ENCODE data around the gene PRKG1. TPM values are rescaled to one million over a fixed set of nuclear protein-coding genes. Genes with fewer than 3 reads are reported as not detected.
A peak's percentile ranks its signal among the peaks of the same experiment; 100 is the strongest.

Gene PRKG1
- total and polyA plus RNA-seq, 2 of the 8 experiments (the other 6 are each of a cell fraction or from before 2014, with no cell fraction given) = 4.2 to 15.2 TPM

DNA sequence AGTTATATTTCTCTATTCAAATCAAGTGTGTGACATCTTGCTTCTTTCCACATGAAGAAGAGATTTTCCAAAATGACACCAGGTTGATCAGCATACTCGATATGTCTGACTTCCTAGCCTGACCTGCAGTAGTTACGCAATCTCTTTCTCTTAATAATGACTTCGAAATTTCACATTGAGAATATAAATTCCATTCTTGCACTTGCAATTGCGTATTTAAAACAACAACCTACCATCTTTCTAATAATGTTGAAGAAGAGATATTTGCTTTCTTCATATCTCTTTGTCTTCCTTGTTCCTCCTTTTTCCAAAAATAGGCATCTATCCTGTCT lies 348.8 kb downstream of the PRKG1 start:
- H4K5ac ChIP-seq (ENCODE audit: insufficient read length, low read depth, low read length) = no peak overlapping the region
- no peak overlapping the region for H3K14ac ChIP-seq (ENCODE audit: insufficient read length)
- H3K9me3 ChIP-seq (ENCODE audit: insufficient read depth in 2 of 2, low read depth in 1 of 2, low read length in 1 of 2) = no peaks in the 10 kb centered on the region
- H3K23me2 ChIP-seq (ENCODE audit: low read depth, low read length) = no peaks in the 10 kb centered on the region; the same call in 1 of the 2 replicates
- no peak overlapping the region for H2AFZ ChIP-seq (ENCODE audit: low read length)
- H3K56ac ChIP-seq (replicated peaks; ENCODE audit: insufficient read length, low read depth, low read length) = no peak overlapping the region
- POLR2A ChIA-PET (ENCODE audit: partially characterized antibody) = no interaction called here
- no peak overlapping the region for H2BK12ac ChIP-seq (ENCODE audit: low read depth, low read length)
- H3K79me2 ChIP-seq (ENCODE audit: control insufficient read depth in 1 of 2, insufficient read depth in 2 of 2, low read length in 2 of 2) = no peaks in the 10 kb centered on the region
- no peak overlapping the region for H4K8ac ChIP-seq (ENCODE audit: extremely low read depth, insufficient read depth, low read length)
- no peak overlapping the region for H3K27ac ChIP-seq (ENCODE audit: low read depth, low read length)
- no peak overlapping the region for H2BK5ac ChIP-seq (ENCODE audit: low read depth, low read length)
- H3K4me3 ChIP-seq (ENCODE audit: extremely low read depth in 1 of 4, insufficient read depth in 2 of 4, low read depth in 3 of 4, low read length in 4 of 4) = no peak overlapping the region
- CTCF ChIA-PET (ENCODE audit: partially characterized antibody) = interaction anchor here (0.7 to 2.8 kb wide), 6 partner anchors 9 to 367 kb away, joined by 3 to 18 read pairs (median 4); no protein-coding TSS in a partner anchor
- H4K91ac ChIP-seq (replicated peaks; ENCODE audit: insufficient read length, low read length) = no peak overlapping the region
- no peak overlapping the region for H2BK120ac ChIP-seq (replicated peaks; ENCODE audit: low read depth, low read length)
- H2BK20ac ChIP-seq (ENCODE audit: low read length) = no peak overlapping the region
- no peak overlapping the region for H3K4me2 ChIP-seq (ENCODE audit: insufficient read depth in 1 of 2, low read depth in 2 of 2, low read length in 2 of 2)
- no peak for FAIRE-seq
- TF ChIP-seq CEBPB (IDR thresholded peaks at IDR 0.05; ENCODE audit: low read depth, low read length) = peak; percentile 97
- no peak for TF ChIP-seq RAD21 (IDR thresholded peaks at IDR 0.05 in 1 of 2, conservative IDR thresholded peaks at IDR 0.05 in 1 of 2; ENCODE audit: low read depth in 2 of 2, low read length in 2 of 2)
- WGBS, 2 experiments (ENCODE audit: extremely low coverage in 1 of 2, insufficient coverage in 1 of 2, insufficient read length in 1 of 2, insufficient replicate concordance in 2 of 2, low coverage in 1 of 2, low lambda C conversion rate in 2 of 2, missing lambda C conversion rate in 1 of 2) = 66% methylated on average over 4 of the region's 4 CpGs; no CpG with 5 or more reads in 1 of the 2 experiments
- H4K20me1 ChIP-seq (replicated peaks in 1 of 2; ENCODE audit: control insufficient read depth in 1 of 2, insufficient read depth in 2 of 2, low read length in 2 of 2) = no peaks in the 10 kb centered on the region
- H3K4me1 ChIP-seq (replicated peaks in 1 of 4; ENCODE audit: control insufficient read depth in 3 of 4, insufficient read depth in 4 of 4, low read length in 3 of 4) = peaks cover 0 to 3% (median 1%) of the 10 kb centered on the region in 4 experiments; a peak in 3 of 7 replicates
- no peaks in the 10 kb centered on the region for H3K79me1 ChIP-seq (ENCODE audit: low read depth, low read length)
- H3K4ac ChIP-seq (replicated peaks; ENCODE audit: insufficient read length, low read depth, low read length) = no peak overlapping the region
- no peaks in the 10 kb centered on the region for H3K36me3 ChIP-seq (ENCODE audit: control insufficient read depth in 2 of 4, insufficient read depth in 4 of 4, low read length in 3 of 4)
- H2AK5ac ChIP-seq (ENCODE audit: low read depth, low read length) = no peak overlapping the region
- H3K23ac ChIP-seq (ENCODE audit: insufficient read length) = no peak overlapping the region
- no peak for DNase-seq (ENCODE audit: low read depth in 1 of 2, low spot score in 2 of 2)
- H3K27me3 ChIP-seq (replicated peaks in 1 of 4; ENCODE audit: control insufficient read depth in 3 of 4, extremely low read depth in 1 of 4, insufficient read depth in 3 of 4, low read length in 3 of 4) = no peaks in the 10 kb centered on the region
- no peak overlapping the region for H2BK15ac ChIP-seq (ENCODE audit: low read length)
- no peak overlapping the region for H3K18ac ChIP-seq (ENCODE audit: extremely low read depth, low read length)
- no peak overlapping the region for H3K9ac ChIP-seq (replicated peaks in 1 of 4; ENCODE audit: extremely low read depth in 1 of 4, low read depth in 3 of 4, low read length in 3 of 4)

Measured in H1 (cell line).